MCF 10A (cell line): ENCODE measurements around the gene COL9A1. TPM values are rescaled to one million over a fixed set of nuclear protein-coding genes. Genes with fewer than 3 reads are reported as not detected.

ENCODE experiments used
- BruUV-seq: library from RNA; stranded (reverse); fragments of 400-500 nt; replicated peaks from 2 replicates; lab custom pipeline; 2021; lab: Mats Ljungman, UMichigan
- CTCF ChIA-PET: fragments of 300-600 bp; sonication (Branson Sonifier 250); formaldehyde crosslinking; extraction: SDS; loops from one replicate; lab custom pipeline; 2021; ENCODE audit warnings: antibody characterized with exemption, inconsistent platforms; lab: Yijun Ruan, JAX
- POLR2A ChIA-PET: fragments of 300-600, 350-650 bp; sonication (Branson Sonifier 250); formaldehyde crosslinking; extraction: SDS; loops from one replicate; lab custom pipeline; 2020; ENCODE audit warnings: antibody characterized with exemption, inconsistent platforms; lab: Yijun Ruan, JAX
- DNase-seq: peaks from one replicate; pipeline ENCODE4 v3.0.0-alpha.2; 2018; ENCODE audit not compliant: unreplicated experiment
- H3K27ac Mint-ChIP-seq: one replicate; pipeline ENCODE4 v1.8.0; 2022; ENCODE audit warnings: mild to moderate bottlenecking, low read depth, mixed read lengths; ENCODE audit not compliant: unreplicated experiment
- H3K27me3 Mint-ChIP-seq: one replicate; pipeline ENCODE4 v1.8.0; 2022; ENCODE audit warnings: mixed read lengths; ENCODE audit not compliant: insufficient read depth, unreplicated experiment
- H3K36me3 Mint-ChIP-seq: one replicate; pipeline ENCODE4 v1.8.0; 2022; ENCODE audit warnings: mild to moderate bottlenecking, moderate library complexity, mixed read lengths; ENCODE audit not compliant: insufficient read depth, unreplicated experiment
- H3K4me1 Mint-ChIP-seq: one replicate; pipeline ENCODE4 v1.8.0; 2022; ENCODE audit warnings: mixed read lengths; ENCODE audit not compliant: insufficient read depth, unreplicated experiment
- H3K4me3 Mint-ChIP-seq: one replicate; pipeline ENCODE4 v1.8.0; 2022; ENCODE audit warnings: mild to moderate bottlenecking, moderate library complexity, mixed read lengths; ENCODE audit not compliant: unreplicated experiment
- H3K9me3 Mint-ChIP-seq: one replicate; pipeline ENCODE4 v1.8.0; 2022; ENCODE audit warnings: mixed read lengths; ENCODE audit not compliant: unreplicated experiment
- intact Hi-C: fragments of 100-400 bp; cut with micrococcal nuclease; formaldehyde crosslinking; loops from 2 replicates; pipeline ENCODE4 v1.14.1; 2022
- total RNA-seq: library from RNA; stranded (reverse); gene quantifications from 2 replicates; pipeline ENCODE4 v1.2.3, GENCODE V29; 2022
- TF ChIP-seq, protein P1 (sequence below): fragments of 200-600 bp; IDR thresholded peaks from one replicate; pipeline ENCODE4 v1.8.0; 2022; ENCODE audit warnings: antibody characterized with exemption, mild to moderate bottlenecking; ENCODE audit not compliant: unreplicated experiment

The COL9A1 gene
- total RNA-seq, 1 experiment from 2014 or later: not detected

DNA sequence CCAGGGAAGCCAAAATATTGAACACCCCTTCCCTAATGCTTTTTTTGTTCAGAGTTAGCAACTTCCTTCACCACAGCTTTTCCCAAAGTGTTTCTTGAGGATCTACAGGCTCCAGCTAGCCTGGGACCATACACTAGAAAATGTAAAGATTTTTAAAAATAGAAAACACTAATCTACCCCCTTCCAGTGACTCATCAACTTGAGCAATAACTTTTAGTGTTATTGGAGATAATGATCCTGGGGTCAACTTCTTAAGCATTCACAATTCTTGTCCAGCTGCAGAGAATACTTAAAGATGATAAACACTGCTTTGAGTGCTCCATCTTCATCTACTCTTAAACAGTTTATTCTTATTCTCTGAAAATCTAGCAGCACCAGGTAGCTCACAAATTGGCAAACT is 131.6 kb downstream of the COL9A1 start:
- intact Hi-C loops: no loop called here
- no peaks in the 10 kb centered on the region for H3K4me1 Mint-ChIP-seq
- no peaks in the 10 kb centered on the region for H3K36me3 Mint-ChIP-seq
- TF ChIP-seq, protein P1, sequence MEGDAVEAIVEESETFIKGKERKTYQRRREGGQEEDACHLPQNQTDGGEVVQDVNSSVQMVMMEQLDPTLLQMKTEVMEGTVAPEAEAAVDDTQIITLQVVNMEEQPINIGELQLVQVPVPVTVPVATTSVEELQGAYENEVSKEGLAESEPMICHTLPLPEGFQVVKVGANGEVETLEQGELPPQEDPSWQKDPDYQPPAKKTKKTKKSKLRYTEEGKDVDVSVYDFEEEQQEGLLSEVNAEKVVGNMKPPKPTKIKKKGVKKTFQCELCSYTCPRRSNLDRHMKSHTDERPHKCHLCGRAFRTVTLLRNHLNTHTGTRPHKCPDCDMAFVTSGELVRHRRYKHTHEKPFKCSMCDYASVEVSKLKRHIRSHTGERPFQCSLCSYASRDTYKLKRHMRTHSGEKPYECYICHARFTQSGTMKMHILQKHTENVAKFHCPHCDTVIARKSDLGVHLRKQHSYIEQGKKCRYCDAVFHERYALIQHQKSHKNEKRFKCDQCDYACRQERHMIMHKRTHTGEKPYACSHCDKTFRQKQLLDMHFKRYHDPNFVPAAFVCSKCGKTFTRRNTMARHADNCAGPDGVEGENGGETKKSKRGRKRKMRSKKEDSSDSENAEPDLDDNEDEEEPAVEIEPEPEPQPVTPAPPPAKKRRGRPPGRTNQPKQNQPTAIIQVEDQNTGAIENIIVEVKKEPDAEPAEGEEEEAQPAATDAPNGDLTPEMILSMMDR: no peak
- CTCF ChIA-PET: no interaction called here
- POLR2A ChIA-PET: no interaction called here
- peaks cover 91% of the 10 kb centered on the region for H3K27me3 Mint-ChIP-seq
- no peak for DNase-seq
- H3K27ac Mint-ChIP-seq: no peak overlapping the region
- no peak overlapping the region for H3K4me3 Mint-ChIP-seq
- no peaks in the 10 kb centered on the region for H3K9me3 Mint-ChIP-seq
- BruUV-seq: no TSS peak

DNA sequence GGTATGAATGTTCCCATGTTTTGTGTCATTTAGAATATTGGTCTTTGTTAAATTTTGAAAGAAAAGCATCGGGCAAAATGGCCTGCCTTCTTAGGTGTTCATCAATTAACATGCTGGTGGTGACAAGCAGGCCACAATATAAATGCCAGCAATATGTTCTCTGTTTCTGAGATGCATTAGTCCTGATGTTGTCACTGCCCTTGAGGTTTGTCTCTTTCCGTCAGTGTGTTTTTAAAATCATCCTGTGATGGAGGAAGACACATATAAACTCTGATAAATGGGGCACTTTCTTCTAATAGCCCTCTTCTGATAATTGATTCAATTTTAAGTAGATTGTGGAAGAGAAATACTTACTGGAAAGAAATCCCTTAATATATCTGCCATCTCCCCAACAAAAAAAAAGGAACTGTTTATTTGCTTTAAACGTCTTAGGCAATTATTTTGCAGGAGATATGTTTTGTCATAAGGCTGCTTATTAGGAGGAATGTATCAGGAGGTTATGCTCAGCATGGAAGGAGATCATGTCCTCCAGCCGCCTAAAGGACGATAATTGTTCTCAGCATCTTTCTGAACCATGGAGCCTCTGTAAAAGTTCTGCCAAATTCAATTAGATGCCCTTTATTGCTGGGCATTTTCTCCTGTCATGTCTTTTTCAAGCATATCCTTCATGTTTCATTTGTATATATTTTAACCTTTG is 134.1 kb downstream of the COL9A1 start:
- CTCF ChIA-PET: no interaction called here
- POLR2A ChIA-PET: no interaction called here
- H3K9me3 Mint-ChIP-seq: no peaks in the 10 kb centered on the region
- H3K4me3 Mint-ChIP-seq: no peak overlapping the region
- no peak overlapping the region for H3K27ac Mint-ChIP-seq
- no peaks in the 10 kb centered on the region for H3K36me3 Mint-ChIP-seq
- no peak for DNase-seq
- no TSS peak for BruUV-seq
- peaks cover 100% of the 10 kb centered on the region for H3K27me3 Mint-ChIP-seq
- TF ChIP-seq, protein P1: no peak
- H3K4me1 Mint-ChIP-seq: no peaks in the 10 kb centered on the region
- intact Hi-C loops: loop anchor here (10.0 kb wide), 1 partner anchor 434 kb away; no protein-coding TSS in a partner anchor

Other genes with a start within 250 kb of the COL9A1 start
- gene FAM135A, start 110.4 kb upstream of the COL9A1 start, total RNA-seq: 20.4 and 22.0 TPM in 2 replicates